ENCODE measurements around the gene CRYBA2. TPM values are rescaled to one million over a fixed set of nuclear protein-coding genes. Genes with fewer than 3 reads are reported as not detected.

CRYBA2 gene
- total RNA-seq, 1 donor: not detected

DNA sequence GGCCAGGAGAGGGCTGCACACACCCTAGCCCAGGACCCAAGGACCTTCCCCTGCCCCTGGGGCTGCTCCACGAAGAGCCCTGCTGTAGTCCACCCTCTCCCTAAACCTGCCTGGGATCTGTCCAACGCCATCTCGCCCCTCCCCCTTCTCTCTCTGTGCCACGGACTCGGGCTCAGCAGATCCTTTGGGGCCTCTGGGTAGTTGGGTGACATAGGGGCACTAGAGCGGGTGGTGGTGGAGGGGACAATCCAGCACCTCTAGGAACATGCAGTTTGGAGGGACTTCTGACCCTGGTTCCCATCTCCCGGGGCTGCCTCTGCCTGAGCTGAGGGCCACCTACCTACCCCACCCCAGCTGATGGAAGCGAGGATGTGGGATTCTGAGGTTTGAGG is 7.3 kb upstream of the CRYBA2 start:
- DNase-seq (ENCODE audit: low read depth): no peak
- TF ChIP-seq, protein P1, sequence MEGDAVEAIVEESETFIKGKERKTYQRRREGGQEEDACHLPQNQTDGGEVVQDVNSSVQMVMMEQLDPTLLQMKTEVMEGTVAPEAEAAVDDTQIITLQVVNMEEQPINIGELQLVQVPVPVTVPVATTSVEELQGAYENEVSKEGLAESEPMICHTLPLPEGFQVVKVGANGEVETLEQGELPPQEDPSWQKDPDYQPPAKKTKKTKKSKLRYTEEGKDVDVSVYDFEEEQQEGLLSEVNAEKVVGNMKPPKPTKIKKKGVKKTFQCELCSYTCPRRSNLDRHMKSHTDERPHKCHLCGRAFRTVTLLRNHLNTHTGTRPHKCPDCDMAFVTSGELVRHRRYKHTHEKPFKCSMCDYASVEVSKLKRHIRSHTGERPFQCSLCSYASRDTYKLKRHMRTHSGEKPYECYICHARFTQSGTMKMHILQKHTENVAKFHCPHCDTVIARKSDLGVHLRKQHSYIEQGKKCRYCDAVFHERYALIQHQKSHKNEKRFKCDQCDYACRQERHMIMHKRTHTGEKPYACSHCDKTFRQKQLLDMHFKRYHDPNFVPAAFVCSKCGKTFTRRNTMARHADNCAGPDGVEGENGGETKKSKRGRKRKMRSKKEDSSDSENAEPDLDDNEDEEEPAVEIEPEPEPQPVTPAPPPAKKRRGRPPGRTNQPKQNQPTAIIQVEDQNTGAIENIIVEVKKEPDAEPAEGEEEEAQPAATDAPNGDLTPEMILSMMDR (IDR thresholded peaks at IDR 0.05; ENCODE audit: insufficient read depth, low read length): no peak
- no peak overlapping the region for H3K4me3 ChIP-seq (ENCODE audit: low read depth, low read length)

DNA sequence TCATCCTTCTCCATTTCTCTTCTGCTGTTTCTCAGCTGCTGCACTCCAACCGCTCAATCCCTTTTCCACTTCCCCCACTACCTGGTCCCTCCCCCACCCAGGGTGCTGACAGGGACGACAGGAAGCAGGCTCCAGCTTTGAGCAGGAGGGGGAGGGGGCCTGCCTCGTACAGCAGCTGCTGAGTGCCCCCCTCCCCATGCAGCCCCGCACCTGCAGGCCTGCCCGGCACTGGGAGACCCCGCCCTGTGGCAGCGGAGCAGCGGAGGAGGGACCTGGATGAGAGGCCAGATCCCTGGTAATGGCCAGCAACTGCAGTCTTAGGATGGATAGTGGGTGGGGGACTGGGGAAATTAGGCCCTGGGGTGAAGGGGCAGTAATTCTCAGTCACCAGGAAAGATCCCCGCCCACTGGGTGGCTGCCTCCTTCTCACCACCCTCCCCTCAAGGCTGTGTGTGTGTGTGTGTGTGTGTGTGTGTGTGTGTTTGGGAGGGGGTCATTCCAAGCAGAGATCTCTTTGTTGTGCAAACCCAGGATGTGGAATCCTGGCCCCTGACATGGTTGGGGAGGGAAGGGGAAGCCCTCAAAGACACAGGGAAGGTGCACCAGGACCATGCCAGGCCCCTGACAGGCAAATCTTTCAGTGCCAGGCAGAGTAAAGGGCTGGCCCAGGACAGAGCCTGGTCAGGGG is 6.8 kb upstream of the CRYBA2 start:
- no peak overlapping the region for H3K4me3 ChIP-seq (ENCODE audit: low read depth, low read length)
- TF ChIP-seq, protein P1 (IDR thresholded peaks at IDR 0.05; ENCODE audit: insufficient read depth, low read length): no peak
- no peak for DNase-seq (ENCODE audit: low read depth)

DNA sequence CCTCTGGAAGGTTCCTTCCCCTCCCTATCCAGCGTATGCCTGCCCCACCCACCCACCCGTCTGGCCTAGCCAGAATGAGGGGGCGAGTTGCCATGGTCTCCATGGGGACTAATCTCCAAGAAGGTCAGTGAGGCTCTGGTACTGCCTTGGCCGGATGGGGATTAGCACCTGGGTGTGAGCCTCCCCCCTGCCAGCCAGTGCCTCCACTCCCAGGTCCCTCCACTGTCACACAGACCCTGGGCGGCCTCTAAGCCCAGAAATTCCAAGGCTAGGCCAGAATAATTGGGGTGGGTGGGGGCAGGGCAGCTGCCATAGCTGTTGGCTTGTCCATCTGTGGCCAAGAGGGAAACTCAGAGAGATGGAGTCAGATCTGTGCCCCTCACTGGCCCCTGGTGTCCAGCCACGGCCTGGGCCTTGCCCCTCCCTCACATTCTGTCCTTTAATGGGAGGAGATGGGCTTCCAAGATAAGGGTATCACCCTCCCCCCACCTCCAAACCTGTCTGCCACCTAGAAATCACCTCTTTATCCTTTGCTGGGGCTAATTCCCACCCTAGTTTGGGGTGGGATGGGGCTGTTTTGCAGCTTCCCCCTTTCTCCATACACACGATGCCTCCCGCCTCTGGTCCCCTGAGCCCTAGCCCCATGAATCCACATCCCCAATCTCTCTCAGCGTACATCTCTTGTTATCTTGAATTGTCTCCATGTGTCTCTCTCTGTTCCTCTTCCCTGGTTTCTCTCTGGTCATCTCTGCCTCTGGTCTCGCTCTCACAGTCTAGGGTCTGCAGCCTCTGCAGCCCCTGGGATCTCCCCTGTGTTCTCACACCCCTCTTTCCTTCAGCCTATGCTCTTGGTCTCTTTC is 6.0 kb upstream of the CRYBA2 start:
- H3K4me3 ChIP-seq (ENCODE audit: low read depth, low read length): no peak overlapping the region
- DNase-seq (ENCODE audit: low read depth): no peak
- TF ChIP-seq, protein P1 (IDR thresholded peaks at IDR 0.05; ENCODE audit: insufficient read depth, low read length): no peak

DNA sequence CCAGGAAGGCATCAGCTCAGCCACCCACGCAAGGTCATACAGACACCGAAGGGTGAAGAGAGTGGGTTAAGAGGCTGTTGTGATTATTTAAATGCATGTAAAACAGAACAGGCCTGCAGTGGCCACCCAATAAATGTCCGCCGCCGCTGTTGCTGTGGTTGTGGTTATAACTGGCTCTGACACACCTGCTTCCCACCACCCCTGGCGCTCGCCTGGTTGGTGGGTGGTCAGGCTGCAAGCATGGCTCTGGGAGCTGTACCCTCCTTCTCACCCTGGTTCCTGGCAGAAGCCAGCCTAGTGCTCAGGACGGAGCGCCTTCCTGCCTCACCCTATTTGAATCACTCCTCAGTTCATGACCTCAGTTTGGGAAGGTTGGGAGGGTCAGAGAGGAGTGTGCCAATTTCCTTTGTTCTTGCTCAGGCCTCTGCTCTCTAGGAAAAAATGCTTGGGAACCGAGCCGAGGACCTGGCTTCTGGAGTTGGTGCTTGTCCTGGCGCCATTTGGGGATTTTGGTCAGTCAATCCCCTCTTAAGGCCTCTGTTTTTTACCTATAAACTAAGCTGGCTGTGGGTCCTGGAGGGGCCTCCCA is 5.3 kb upstream of the CRYBA2 start:
- no peak overlapping the region for H3K4me3 ChIP-seq (ENCODE audit: low read depth, low read length)
- TF ChIP-seq, protein P1 (IDR thresholded peaks at IDR 0.05; ENCODE audit: insufficient read depth, low read length): no peak
- no peak for DNase-seq (ENCODE audit: low read depth)

DNA sequence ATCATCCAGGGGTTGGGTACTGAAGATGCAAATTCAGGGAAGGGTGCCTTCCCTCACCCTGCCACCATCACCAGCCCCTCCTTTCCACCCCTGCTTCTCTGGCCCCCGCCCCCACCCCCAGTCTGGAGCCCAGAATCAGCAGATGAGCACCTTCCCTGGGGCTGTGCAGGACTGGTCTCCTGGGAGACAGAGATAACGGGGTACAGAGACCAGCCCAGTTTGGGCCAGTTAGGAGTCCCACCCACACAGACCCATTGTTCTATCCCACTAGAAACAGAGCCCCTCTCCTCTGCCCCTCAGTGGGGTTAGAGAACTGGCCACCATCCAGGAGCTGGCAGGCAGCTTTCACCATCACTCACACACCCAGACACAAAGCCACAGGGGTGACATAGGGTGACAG is 4.5 kb upstream of the CRYBA2 start:
- TF ChIP-seq, protein P1 (IDR thresholded peaks at IDR 0.05; ENCODE audit: insufficient read depth, low read length): no peak
- DNase-seq (ENCODE audit: low read depth): no peak
- H3K4me3 ChIP-seq (ENCODE audit: low read depth, low read length): no peak overlapping the region

DNA sequence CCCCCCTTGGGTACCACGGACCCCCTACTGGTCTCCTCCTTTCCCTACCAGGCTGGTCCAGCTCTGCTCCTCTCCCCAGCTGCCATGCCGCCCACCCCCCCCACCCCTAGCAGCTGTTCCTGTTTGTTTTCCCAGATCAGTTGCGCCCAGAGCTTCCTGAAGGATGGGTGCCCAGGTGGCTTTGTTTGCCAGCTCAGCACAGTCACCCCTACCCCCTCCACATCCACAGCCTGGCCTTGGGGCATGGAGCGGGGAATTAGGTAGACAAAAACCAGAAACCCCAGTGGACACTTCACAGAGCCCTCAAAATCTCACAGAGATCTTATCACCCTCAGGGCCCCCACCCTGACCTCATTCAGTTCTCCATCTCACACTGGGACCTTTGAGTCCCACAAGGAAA is 3.7 kb upstream of the CRYBA2 start:
- TF ChIP-seq, protein P1 (IDR thresholded peaks at IDR 0.05; ENCODE audit: insufficient read depth, low read length): no peak
- DNase-seq (ENCODE audit: low read depth): no peak
- no peak overlapping the region for H3K4me3 ChIP-seq (ENCODE audit: low read depth, low read length)
